A673 (cell line): ENCODE measurements around the gene GOT2.

Experiments used
- CTCF ChIP-seq: fragments of 300-800, 200-600 bp; sonication (generic); conservative IDR thresholded peaks from 2 replicates; pipeline ENCODE4 v1.5.1; 2017; ENCODE audit warnings: low read depth, mild to moderate bottlenecking, antibody characterized with exemption, low read length, moderate library complexity, mixed read lengths
- EZH2 ChIP-seq: fragments of 200-600 bp; sonication (generic); IDR thresholded peaks from 2 replicates; pipeline ENCODE4 v1.6.1; 2017; ENCODE audit warnings: borderline replicate concordance, low read depth, mild to moderate bottlenecking, mixed read lengths, antibody characterized with exemption, low read length; ENCODE audit not compliant: poor library complexity, severe bottlenecking

- TF ChIP-seq CTCF (no peak), EZH2 (no peak)
Observed at GRCh38 chr16:58768145-58768544, 34.0 kb upstream of the GOT2 start.
